Esophagus muscularis mucosa (tissue), 3 donors: ENCODE results near the gene REG4.

Experiments
- POLR2A ChIP-seq: fragments of 450-650 bp; IDR thresholded peaks from one replicate; pipeline ENCODE4 v1.6.1; 2017; ENCODE audit warnings: antibody characterized with exemption, moderate library complexity, mild to moderate bottlenecking, low read depth
- TF ChIP-seq, protein P1 (sequence below), 3 experiments: fragments of 200-600 bp in 2 of 3; fragments of 450-650 bp in 1 of 3; sonication (generic) in 2 of 3; IDR thresholded peaks; one replicate each; pipeline ENCODE4 v1.5.1; 2017 to 2019; ENCODE audit warnings: antibody characterized with exemption in 3 of 3, mild to moderate bottlenecking in 2 of 3, moderate library complexity in 1 of 3

DNA sequence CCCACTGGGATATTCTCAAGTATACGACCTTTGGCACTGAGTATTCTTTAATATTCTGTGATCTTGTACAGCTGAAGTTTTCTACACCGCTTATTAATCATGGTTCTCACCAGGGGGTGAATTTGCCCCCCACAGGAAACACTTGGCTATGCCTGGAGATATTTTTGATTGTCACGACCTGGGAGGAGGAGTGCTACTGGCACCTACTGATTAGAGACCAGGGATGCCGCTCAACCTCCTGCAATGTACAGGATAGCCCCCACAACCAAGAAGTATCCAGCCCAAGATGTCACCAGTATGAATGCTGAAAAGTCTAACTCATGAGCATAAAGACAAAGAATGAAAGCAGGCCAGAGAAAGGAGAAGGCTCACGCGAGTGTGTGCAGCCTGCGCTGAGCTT, 13.7 kb downstream of the REG4 start:
- TF ChIP-seq, protein P1, sequence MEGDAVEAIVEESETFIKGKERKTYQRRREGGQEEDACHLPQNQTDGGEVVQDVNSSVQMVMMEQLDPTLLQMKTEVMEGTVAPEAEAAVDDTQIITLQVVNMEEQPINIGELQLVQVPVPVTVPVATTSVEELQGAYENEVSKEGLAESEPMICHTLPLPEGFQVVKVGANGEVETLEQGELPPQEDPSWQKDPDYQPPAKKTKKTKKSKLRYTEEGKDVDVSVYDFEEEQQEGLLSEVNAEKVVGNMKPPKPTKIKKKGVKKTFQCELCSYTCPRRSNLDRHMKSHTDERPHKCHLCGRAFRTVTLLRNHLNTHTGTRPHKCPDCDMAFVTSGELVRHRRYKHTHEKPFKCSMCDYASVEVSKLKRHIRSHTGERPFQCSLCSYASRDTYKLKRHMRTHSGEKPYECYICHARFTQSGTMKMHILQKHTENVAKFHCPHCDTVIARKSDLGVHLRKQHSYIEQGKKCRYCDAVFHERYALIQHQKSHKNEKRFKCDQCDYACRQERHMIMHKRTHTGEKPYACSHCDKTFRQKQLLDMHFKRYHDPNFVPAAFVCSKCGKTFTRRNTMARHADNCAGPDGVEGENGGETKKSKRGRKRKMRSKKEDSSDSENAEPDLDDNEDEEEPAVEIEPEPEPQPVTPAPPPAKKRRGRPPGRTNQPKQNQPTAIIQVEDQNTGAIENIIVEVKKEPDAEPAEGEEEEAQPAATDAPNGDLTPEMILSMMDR (IDR thresholded peaks at IDR 0.05), result no peak
- TF ChIP-seq POLR2A, result no peak
